ENCODE measurements around the gene PRSS22. TPM values are rescaled to one million over a fixed set of nuclear protein-coding genes. Genes with fewer than 3 reads are reported as not detected.

Gene PRSS22
- total and polyA plus RNA-seq, 2 experiments from 2014 or later, result 1.3 to 2.0 TPM

DNA sequence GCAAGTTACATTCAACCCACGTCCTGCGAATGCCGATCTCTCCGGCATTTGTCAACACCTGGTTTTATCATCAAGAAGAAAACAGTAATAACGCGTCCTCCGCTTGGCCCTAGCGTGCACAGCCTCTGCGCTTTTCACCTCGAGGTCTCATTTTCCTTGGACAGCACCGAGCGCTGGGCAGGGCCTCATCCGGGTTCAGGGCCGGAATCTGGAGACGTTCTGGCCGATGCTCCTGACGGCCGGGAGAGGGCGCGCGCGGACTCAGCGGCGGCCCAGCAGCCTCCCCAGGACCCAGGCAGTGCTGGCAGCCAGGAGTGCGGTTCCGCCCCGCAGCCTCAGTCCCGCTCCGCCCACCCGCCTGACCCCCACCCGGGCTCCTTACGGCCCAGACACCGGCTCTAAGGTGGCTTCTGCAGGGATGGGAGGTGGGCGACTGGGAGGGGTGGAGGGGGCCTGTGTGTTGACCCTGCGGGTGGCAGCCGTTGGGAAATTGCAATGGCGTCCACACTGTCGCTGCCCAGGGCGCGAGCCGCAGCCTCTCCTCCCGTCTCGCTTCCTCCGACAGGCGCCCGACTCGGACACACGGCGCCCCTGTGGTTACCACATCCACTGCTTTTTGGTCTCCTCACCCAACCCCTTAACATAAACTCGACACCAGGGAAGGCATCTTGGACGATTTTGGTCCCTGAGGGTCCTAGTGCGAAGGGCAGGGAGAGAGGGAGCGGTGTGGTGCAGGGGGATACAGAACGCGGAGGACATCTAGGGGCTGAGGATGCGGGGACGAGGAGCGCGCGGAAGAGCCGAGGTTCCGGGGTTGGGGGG is 46.3 kb upstream of the PRSS22 start:
- H3K4me3 Mint-ChIP-seq, result peak overlapping the region; percentile 88
- peaks cover 10% of the 10 kb centered on the region for H3K9me3 Mint-ChIP-seq
- H3K4me1 Mint-ChIP-seq, result peaks cover 17% of the 10 kb centered on the region
- H3K27me3 Mint-ChIP-seq (ENCODE audit: insufficient read depth, low read depth, poor library complexity), result peaks cover 17% of the 10 kb centered on the region
- peak; percentile 63 for ATAC-seq
- no peaks in the 10 kb centered on the region for H3K27me3 ChIP-seq (ENCODE audit: insufficient read depth)
- no peaks in the 10 kb centered on the region; the same call in 1 of the 2 replicates for H3K4me1 ChIP-seq (ENCODE audit: insufficient read depth)
- H3K27ac Mint-ChIP-seq, result peak overlapping the region; percentile 85
- H3F3A ChIP-seq (replicated peaks; ENCODE audit: low read depth), result peaks cover 4% of the 10 kb centered on the region; the same call in 1 of the 2 replicates
- peak overlapping the region; percentile 98 for H3K4me2 ChIP-seq
- peak overlapping the region; percentile 99 for H3K4me3 ChIP-seq
- peak overlapping the region; percentile 93 for H2AFZ ChIP-seq
- TF ChIP-seq, protein P1, sequence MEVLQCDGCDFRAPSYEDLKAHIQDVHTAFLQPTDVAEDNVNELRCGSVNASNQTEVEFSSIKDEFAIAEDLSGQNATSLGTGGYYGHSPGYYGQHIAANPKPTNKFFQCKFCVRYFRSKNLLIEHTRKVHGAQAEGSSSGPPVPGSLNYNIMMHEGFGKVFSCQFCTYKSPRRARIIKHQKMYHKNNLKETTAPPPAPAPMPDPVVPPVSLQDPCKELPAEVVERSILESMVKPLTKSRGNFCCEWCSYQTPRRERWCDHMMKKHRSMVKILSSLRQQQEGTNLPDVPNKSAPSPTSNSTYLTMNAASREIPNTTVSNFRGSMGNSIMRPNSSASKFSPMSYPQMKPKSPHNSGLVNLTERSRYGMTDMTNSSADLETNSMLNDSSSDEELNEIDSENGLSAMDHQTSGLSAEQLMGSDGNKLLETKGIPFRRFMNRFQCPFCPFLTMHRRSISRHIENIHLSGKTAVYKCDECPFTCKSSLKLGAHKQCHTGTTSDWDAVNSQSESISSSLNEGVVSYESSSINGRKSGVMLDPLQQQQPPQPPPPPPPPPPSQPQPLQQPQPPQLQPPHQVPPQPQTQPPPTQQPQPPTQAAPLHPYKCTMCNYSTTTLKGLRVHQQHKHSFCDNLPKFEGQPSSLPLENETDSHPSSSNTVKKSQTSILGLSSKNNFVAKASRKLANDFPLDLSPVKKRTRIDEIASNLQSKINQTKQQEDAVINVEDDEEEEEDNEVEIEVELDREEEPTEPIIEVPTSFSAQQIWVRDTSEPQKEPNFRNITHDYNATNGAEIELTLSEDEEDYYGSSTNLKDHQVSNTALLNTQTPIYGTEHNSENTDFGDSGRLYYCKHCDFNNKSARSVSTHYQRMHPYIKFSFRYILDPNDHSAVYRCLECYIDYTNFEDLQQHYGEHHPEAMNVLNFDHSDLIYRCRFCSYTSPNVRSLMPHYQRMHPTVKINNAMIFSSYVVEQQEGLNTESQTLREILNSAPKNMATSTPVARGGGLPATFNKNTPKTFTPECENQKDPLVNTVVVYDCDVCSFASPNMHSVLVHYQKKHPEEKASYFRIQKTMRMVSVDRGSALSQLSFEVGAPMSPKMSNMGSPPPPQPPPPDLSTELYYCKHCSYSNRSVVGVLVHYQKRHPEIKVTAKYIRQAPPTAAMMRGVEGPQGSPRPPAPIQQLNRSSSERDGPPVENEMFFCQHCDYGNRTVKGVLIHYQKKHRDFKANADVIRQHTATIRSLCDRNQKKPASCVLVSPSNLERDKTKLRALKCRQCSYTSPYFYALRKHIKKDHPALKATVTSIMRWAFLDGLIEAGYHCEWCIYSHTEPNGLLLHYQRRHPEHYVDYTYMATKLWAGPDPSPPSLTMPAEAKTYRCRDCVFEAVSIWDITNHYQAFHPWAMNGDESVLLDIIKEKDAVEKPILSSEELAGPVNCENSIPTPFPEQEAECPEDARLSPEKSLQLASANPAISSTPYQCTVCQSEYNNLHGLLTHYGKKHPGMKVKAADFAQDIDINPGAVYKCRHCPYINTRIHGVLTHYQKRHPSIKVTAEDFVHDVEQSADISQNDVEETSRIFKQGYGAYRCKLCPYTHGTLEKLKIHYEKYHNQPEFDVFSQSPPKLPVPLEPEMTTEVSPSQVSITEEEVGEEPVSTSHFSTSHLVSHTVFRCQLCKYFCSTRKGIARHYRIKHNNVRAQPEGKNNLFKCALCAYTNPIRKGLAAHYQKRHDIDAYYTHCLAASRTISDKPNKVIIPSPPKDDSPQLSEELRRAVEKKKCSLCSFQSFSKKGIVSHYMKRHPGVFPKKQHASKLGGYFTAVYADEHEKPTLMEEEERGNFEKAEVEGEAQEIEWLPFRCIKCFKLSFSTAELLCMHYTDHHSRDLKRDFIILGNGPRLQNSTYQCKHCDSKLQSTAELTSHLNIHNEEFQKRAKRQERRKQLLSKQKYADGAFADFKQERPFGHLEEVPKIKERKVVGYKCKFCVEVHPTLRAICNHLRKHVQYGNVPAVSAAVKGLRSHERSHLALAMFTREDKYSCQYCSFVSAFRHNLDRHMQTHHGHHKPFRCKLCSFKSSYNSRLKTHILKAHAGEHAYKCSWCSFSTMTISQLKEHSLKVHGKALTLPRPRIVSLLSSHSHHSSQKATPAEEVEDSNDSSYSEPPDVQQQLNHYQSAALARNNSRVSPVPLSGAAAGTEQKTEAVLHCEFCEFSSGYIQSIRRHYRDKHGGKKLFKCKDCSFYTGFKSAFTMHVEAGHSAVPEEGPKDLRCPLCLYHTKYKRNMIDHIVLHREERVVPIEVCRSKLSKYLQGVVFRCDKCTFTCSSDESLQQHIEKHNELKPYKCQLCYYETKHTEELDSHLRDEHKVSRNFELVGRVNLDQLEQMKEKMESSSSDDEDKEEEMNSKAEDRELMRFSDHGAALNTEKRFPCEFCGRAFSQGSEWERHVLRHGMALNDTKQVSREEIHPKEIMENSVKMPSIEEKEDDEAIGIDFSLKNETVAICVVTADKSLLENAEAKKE (CRISPR knock-in tag; IDR thresholded peaks at IDR 0.05), result no peak
- TF ChIP-seq, protein P2, sequence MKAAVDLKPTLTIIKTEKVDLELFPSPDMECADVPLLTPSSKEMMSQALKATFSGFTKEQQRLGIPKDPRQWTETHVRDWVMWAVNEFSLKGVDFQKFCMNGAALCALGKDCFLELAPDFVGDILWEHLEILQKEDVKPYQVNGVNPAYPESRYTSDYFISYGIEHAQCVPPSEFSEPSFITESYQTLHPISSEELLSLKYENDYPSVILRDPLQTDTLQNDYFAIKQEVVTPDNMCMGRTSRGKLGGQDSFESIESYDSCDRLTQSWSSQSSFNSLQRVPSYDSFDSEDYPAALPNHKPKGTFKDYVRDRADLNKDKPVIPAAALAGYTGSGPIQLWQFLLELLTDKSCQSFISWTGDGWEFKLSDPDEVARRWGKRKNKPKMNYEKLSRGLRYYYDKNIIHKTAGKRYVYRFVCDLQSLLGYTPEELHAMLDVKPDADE (IDR thresholded peaks at IDR 0.05), result no peak
- TF ChIP-seq, protein P3, sequence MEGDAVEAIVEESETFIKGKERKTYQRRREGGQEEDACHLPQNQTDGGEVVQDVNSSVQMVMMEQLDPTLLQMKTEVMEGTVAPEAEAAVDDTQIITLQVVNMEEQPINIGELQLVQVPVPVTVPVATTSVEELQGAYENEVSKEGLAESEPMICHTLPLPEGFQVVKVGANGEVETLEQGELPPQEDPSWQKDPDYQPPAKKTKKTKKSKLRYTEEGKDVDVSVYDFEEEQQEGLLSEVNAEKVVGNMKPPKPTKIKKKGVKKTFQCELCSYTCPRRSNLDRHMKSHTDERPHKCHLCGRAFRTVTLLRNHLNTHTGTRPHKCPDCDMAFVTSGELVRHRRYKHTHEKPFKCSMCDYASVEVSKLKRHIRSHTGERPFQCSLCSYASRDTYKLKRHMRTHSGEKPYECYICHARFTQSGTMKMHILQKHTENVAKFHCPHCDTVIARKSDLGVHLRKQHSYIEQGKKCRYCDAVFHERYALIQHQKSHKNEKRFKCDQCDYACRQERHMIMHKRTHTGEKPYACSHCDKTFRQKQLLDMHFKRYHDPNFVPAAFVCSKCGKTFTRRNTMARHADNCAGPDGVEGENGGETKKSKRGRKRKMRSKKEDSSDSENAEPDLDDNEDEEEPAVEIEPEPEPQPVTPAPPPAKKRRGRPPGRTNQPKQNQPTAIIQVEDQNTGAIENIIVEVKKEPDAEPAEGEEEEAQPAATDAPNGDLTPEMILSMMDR (conservative IDR thresholded peaks at IDR 0.05; ENCODE audit: low read depth in 2 of 2), result peak; percentile 73 to 85
- TF ChIP-seq POLR2AphosphoS5 (IDR thresholded peaks at IDR 0.05; ENCODE audit: low read depth), result peak; percentile 58
- H3K36me3 ChIP-seq (ENCODE audit: insufficient read depth), result no peaks in the 10 kb centered on the region
- H3K27ac ChIP-seq (ENCODE audit: low read depth), result peak overlapping the region; percentile 76; the same call in 1 of the 2 replicates
- peak; percentile 88 for DNase-seq (ENCODE audit: low spot score)
- H3K79me2 ChIP-seq (replicated peaks; ENCODE audit: insufficient read depth), result no peaks in the 10 kb centered on the region
- no peaks in the 10 kb centered on the region for H3K9me2 ChIP-seq (ENCODE audit: insufficient read depth)
- no peaks in the 10 kb centered on the region for H3K36me3 Mint-ChIP-seq (ENCODE audit: low read depth)
- H4K20me1 ChIP-seq (replicated peaks; ENCODE audit: insufficient read depth), result no peaks in the 10 kb centered on the region

All from GM23338 (cell line).